SK-N-MC (cell line): ENCODE measurements around the gene PXDC1.
"Not testable (repeated sequence)": the region's sequence is repeated elsewhere in the genome, so short reads cannot be mapped to it uniquely, and the experiment has no call there.

Experiments used
- EZH2 ChIP-seq: fragments of 200-600 bp; sonication (generic); IDR thresholded peaks from one replicate; pipeline ENCODE4 v1.6.1; 2017; ENCODE audit warnings: antibody characterized with exemption
- FOXP2 ChIP-seq: optimal IDR thresholded peaks from 2 replicates; pipeline ENCODE3; 2011; ENCODE audit warnings: mild to moderate bottlenecking, moderate library complexity; ENCODE audit not compliant: insufficient read depth; ENCODE audit errors: extremely low read length, control extremely low read depth
- POLR2AphosphoS5 ChIP-seq: IDR thresholded peaks from 2 replicates; pipeline ENCODE4 v1.6.1; 2012; ENCODE audit warnings: mild to moderate bottlenecking, low read depth, low read length, borderline replicate concordance

DNA sequence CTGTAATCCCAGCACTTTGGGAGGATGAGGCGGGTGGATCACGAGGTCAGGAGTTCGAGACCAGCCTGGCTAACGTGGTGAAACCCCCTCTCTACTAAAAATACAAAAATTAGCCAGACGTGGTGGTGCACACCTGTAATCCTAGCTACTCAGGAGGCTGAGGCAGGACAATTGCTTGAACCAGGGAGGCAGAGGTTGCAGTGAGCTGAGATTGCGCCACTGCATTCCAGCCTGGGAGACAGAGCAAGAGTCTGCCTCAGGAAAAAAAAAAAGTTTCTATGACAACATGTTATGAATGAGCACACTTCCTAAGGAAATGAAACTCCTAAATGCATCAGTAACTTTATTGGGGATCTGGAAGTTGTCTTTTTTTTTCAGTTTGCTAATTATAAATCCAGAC, 16.0 kb upstream of the PXDC1 start:
- not testable (repeated sequence) for TF ChIP-seq POLR2AphosphoS5, EZH2, FOXP2
